Kidney (tissue), 14 donors: ENCODE data around the gene SYT6. TPM values are rescaled to one million over a fixed set of nuclear protein-coding genes. Genes with fewer than 3 reads are reported as not detected.
A peak's percentile ranks its signal among the peaks of the same experiment; 100 is the strongest.

Experiments
- DNase-seq, 5 donors: peaks; one replicate each; pipeline ENCODE4 v3.0.0-alpha.2; 2013 to 2020
- FAIRE-seq: peaks from 2 replicates; lab custom pipeline; 2012; peaks lifted over from hg19 to GRCh38; lab: Jason Lieb, UNC
- H3K27ac ChIP-seq, 2 donors: one replicate each; pipeline ENCODE4 v1.7.0; 2013; ENCODE audit warnings: low read depth in 2 of 2, low read length in 2 of 2, inconsistent platforms in 1 of 2
- H3K27me3 ChIP-seq: one replicate; pipeline ENCODE4 v1.7.1; 2013; ENCODE audit warnings: low read length, inconsistent platforms; ENCODE audit not compliant: control insufficient read depth, insufficient read depth
- H3K36me3 ChIP-seq, 3 donors: one replicate each; pipeline versions ENCODE4 v1.7.0 to v1.7.1; 2013; ENCODE audit warnings: low read length in 3 of 3, control low read depth in 1 of 3, inconsistent platforms in 1 of 3; ENCODE audit not compliant: insufficient read depth in 3 of 3, control insufficient read depth in 2 of 3
- H3K4me1 ChIP-seq, 3 donors: one replicate each; pipeline versions ENCODE4 v1.7.0 to v1.7.1; 2013; ENCODE audit warnings: low read length in 3 of 3, inconsistent platforms in 1 of 3, low read depth in 1 of 3; ENCODE audit not compliant: control insufficient read depth in 2 of 3, insufficient read depth in 2 of 3
- H3K4me3 ChIP-seq, 3 donors: one replicate each; pipeline versions ENCODE4 v1.7.0 to v1.8.1; 2013; ENCODE audit warnings: low read length in 3 of 3, control low read depth in 1 of 3, inconsistent platforms in 1 of 3
- H3K9ac ChIP-seq, 3 donors: one replicate each; pipeline versions ENCODE4 v1.7.0 to v1.7.1; 2013; ENCODE audit warnings: low read length in 3 of 3, control low read depth in 1 of 3, inconsistent platforms in 1 of 3
- H3K9me3 ChIP-seq, 3 donors: one replicate each; pipeline versions ENCODE4 v1.7.0 to v1.7.1; 2013; ENCODE audit warnings: low read length in 3 of 3, control low read depth in 1 of 3, inconsistent platforms in 1 of 3; ENCODE audit not compliant: control insufficient read depth in 2 of 3, insufficient read depth in 1 of 3
- intact Hi-C: fragments of 100-400 bp; cut with DNase I; formaldehyde crosslinking; loops from one replicate; pipeline ENCODE4 v1.11.1; 2022
- polyA plus RNA-seq: library from polyadenylated mRNA; stranded (reverse); fragments of 350-450 nt; fragmentation: Illumina TruSeq; extraction: RNeasy Lipid Tissue Mini Kit (QIAGEN cat#74804); gene quantifications from one replicate; pipeline ENCODE4 v1.2.3, GENCODE V29; 2014; ENCODE audit warnings: low read depth, low replicate concordance; ENCODE audit not compliant: insufficient read depth
- total RNA-seq: library from RNA; stranded (reverse); fragmentation: NEBNext Ultra II Directional; extraction: Animal tissue kit (Norgen Biotek cat#: 25700); gene quantifications from one replicate; pipeline ENCODE4 v1.2.1, GENCODE V29; 2021
- TF ChIP-seq, protein P1 (sequence below): IDR thresholded peaks from 3 replicates; pipeline ENCODE4 v1.5.1; 2012; ENCODE audit warnings: mild to moderate bottlenecking, moderate library complexity, borderline replicate concordance; ENCODE audit not compliant: insufficient read depth; ENCODE audit errors: extremely low read depth
- donor health status: control.
- donor health status: control.
- donor health status: control.
- donor health status: control.
- donor health status: control.
- donor health status: DM: yes; HTN: yes; CAD: no.
- donor health status: Normal renal cell carcinoma (clear cell type).

SYT6 gene
- total and polyA plus RNA-seq, 2 donors from 2014 or later = 0.06 to 1.7 TPM

DNA sequence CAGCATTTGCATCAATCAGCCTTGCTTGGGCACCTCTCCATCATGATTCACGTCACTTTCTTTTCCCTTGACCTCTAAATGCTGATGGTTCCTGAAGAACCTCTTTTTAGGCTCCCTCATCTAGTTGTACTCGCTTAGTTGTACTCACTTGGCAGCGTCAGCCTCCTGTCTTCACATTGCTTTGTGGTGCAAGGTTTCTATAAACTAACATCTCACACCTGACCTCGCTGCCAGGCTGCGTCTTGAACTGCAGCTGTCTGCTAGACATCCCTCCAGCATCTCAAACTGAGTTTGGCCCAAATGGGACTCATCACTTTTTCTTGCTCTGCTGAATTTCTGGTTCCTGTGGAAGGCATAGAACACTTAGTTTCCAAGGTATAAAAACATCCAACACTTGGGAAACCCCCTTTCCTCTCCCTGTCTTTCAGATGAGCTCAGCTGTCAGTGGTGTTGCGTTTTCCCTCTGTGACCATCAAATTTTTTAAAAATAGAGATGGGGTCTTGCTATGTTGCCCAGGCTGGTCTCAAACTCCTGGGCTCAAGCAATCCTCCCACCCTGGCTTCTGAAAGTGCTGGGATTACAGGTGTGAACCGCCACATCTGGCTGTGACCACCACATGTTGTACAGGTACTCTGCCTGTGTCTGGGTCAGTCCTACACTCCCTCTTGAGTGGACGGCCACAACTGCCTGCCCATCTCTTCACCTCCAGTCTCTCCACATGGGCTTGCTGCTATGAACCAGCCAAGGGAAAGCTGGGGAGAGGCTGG, 66.9 kb downstream of the SYT6 start:
- TF ChIP-seq, protein P1, sequence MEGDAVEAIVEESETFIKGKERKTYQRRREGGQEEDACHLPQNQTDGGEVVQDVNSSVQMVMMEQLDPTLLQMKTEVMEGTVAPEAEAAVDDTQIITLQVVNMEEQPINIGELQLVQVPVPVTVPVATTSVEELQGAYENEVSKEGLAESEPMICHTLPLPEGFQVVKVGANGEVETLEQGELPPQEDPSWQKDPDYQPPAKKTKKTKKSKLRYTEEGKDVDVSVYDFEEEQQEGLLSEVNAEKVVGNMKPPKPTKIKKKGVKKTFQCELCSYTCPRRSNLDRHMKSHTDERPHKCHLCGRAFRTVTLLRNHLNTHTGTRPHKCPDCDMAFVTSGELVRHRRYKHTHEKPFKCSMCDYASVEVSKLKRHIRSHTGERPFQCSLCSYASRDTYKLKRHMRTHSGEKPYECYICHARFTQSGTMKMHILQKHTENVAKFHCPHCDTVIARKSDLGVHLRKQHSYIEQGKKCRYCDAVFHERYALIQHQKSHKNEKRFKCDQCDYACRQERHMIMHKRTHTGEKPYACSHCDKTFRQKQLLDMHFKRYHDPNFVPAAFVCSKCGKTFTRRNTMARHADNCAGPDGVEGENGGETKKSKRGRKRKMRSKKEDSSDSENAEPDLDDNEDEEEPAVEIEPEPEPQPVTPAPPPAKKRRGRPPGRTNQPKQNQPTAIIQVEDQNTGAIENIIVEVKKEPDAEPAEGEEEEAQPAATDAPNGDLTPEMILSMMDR = no peak
- Histone ChIP-seq H3K36me3 (no peaks in the 10 kb centered on the region), H3K27ac (no peak overlapping the region), H3K9me3 (no peaks in the 10 kb centered on the region), H3K4me1 (no peaks in the 10 kb centered on the region), H3K27me3 (no peaks in the 10 kb centered on the region), H3K4me3 (no peak overlapping the region), H3K9ac (no peak overlapping the region)
- no peak for DNase-seq
- no peak for FAIRE-seq
- intact Hi-C loops = no loop called here

DNA sequence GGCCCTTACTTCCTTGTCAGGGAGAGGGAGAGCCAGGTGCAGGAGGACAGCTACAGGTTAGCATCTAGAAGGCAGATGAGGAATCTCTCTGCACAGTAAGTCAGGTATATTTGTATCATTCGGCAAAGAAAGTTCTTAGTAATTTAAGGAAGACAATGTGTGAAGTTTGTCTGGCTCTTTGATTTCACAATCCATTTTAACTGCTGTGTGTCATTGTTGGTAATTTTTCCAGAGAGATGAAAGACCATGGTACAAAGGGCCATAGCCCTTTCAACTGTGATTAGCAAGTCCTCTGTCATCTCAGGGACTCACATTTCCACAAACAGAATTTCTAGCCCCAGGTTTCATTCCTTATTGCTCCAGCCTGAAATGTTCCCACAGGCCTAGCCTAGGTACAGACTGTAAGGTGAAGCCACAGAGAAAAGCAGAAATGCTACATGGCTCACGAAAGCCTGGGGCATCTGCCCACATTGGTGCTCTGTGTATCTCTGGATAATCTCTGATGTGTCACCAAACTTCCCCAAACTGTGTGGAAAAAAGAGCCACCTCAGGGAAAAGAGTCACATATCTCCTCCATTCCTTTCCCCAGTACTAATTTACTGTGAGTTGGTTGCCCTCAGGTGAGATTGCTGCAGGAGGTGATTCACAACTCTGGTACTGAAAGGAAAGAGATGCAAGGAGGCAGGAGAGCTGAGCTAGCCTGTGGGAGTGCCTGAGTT, 70.6 kb downstream of the SYT6 start:
- Histone ChIP-seq H3K27ac (no peak overlapping the region), H3K36me3 (no peaks in the 10 kb centered on the region), H3K27me3 (no peaks in the 10 kb centered on the region), H3K9me3 (no peaks in the 10 kb centered on the region), H3K4me3 (no peak overlapping the region), H3K9ac (no peak overlapping the region), H3K4me1 (no peaks in the 10 kb centered on the region)
- TF ChIP-seq, protein P1 = no peak
- FAIRE-seq (no peak), DNase-seq (no peak)
- intact Hi-C loops = no loop called here

DNA sequence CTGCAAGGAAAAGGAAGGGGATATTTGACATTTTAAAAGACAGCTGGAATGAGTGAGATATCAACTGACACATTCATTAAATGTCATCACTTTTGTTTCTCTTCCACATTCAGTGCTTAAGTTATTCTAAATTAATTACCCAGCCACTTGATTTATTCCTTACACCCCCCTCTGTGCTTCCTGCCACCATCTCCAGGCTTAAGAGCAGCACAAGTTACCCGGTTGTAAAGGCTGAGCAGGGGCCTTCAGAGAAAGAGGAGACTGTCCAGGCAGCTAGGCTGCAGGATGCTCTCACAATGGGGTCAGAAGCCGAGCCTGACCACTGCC, 71.4 kb downstream of the SYT6 start:
- FAIRE-seq (no peak), DNase-seq (peak in 3 of 5 donors; percentile 47 to 76 (median 66))
- Histone ChIP-seq H3K27me3 (no peaks in the 10 kb centered on the region), H3K9ac (no peak overlapping the region), H3K9me3 (no peaks in the 10 kb centered on the region), H3K4me3 (no peak overlapping the region), H3K4me1 (no peaks in the 10 kb centered on the region), H3K36me3 (no peaks in the 10 kb centered on the region), H3K27ac (no peak overlapping the region)
- intact Hi-C loops = no loop called here
- TF ChIP-seq, protein P1 = no peak
